GM21515 (cell line): ENCODE data around the gene ADCY7.

Source experiments
- ATAC-seq: cut with Tn5 transposase; IDR thresholded peaks from one replicate; pipeline ENCODE4 v1.9.1; 2021; ENCODE audit not compliant: unreplicated experiment

ADCY7 gene

GRCh38 chr16:50310308-50311133, 44.2 kb downstream of the ADCY7 start:
- ATAC-seq: no peak

GRCh38 chr16:50311134-50311528, 44.8 kb downstream of the ADCY7 start:
- no peak for ATAC-seq

DNA sequence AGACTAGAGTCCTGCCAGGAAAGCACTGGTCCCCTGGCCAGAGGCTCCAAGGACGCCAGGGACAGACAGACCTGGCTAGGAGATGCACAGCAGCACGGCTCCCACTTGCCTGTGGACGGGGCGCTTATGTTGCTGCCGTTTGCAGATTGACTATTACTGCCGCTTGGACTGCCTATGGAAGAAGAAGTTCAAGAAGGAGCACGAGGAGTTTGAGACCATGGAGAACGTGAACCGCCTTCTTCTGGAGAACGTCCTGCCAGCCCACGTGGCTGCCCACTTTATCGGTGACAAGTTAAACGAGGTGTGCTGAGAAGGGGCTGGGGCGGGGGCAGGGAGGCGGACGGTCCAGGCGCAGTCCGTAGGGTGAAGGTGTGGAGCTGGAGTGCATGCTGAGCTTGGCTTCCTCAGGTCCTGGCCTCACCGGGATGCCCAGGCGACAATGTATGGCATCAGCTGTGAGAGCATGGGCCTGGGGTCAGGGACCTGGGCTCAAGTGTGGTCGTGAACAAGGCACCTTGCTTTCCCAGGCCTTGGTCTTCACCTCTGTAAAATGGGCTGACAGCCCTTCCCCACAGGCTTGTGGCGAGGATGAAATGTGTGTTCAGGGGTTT, 45.6 kb downstream of the ADCY7 start:
- no peak for ATAC-seq

GRCh38 chr16:50313596-50314478, 47.5 kb downstream of the ADCY7 start:
- no peak for ATAC-seq

GRCh38 chr16:50314665-50315064, 48.3 kb downstream of the ADCY7 start:
- ATAC-seq: no peak

DNA sequence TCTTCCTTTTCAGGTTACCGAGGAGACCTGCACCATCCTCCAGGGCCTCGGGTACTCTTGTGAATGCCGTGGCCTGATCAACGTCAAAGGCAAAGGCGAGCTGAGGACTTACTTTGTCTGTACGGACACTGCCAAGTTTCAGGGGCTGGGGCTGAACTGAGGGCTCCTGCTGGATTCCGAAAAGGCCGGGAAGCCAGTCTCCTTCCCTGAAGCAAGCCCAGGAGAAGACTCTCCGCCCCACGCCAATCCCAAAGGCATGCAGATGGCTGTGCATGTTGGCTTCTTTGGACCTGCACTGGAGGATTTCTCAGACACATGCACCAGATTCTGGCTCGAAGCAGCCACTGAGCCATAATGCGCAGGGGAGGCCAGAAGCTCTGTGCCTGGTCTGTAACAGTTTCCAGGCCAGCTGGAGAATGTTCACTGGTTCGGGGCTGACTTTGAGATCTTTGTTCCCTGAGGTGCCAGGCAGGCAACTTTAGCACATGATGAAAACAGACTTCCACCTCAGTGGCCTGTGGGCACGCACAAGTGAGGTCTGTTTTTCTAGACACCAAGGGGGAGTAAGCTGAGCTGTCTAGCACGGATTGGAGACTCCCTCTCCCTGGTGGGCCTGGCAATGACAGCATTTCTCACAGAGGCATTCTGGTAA, 49.1 kb downstream of the ADCY7 start:
- ATAC-seq: no peak

DNA sequence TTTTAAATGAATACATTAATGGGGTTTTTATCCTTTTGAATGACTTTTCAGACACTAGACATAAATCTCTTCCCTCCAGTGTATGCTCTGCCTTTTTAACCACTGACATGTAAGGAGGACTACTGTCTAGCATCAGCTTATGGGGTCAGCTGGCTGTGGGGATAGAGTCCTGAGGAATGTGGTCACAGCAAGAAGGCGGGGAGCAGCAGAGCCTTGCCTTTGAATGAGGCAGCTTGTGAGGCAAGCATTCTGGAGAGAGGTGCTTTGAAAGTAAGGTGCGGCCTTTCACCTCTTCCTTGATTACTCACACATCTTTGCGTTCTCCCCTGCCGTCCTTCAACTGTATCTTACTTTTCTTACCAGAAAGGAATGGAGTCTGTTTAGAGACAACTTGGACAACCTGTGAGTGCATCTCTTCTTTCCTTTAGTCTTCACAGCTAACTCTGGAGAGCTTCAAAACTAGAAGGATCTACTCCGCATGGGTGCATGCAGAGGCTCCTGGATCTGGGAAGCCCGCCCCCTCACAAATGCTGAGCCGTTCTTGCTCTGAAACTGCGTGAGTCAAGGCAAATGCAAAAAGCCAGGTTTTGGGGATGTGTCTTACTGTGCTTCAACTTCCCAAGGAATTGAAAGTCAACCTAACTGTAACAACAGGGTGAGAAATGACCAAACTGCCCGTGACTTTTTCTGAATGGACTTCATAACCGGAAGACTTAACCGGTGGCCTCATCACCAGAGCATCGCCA, 49.9 kb downstream of the ADCY7 start:
- ATAC-seq: no peak

GRCh38 chr16:50316848-50317630, 50.7 kb downstream of the ADCY7 start:
- no peak for ATAC-seq

GRCh38 chr16:50318796-50319578, 52.6 kb downstream of the ADCY7 start:
- no peak for ATAC-seq

- no peak for ATAC-seq
Observed at GRCh38 chr16:50320310-50320709, 54.0 kb downstream of the ADCY7 start.

- ATAC-seq: no peak
Observed at GRCh38 chr16:50322333-50322732, 56.0 kb downstream of the ADCY7 start.

DNA sequence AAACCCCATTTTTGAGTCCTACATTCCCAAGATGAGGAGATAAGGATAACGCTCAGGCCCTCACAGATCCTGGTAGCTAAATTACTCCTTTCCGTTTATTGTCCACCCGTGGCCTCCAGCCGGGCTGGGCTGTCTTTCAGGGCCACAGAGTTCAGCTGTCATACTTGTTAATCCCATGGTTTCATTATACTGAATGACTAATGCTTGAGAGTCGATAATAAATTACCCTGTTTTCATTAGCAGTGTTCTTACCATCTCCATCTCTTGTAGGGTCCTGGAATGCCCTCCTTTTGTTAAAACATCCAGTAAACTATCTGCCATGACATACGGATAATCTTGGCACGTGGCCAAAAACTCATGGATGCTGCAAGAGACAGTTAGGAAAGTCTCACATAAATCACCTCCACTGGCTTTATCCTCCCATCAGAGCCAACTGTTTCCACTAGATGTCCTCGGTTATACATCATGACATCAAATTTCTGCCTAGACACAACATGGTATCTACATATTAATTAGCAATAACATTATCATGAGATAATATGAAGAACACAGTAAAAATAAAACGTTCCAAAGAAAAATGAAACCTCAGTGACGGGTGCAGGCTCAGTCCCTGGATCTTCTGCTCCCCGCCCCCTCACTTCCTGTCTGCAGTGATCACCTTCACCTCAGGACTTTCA, 57.1 kb downstream of the ADCY7 start:
- no peak for ATAC-seq

DNA sequence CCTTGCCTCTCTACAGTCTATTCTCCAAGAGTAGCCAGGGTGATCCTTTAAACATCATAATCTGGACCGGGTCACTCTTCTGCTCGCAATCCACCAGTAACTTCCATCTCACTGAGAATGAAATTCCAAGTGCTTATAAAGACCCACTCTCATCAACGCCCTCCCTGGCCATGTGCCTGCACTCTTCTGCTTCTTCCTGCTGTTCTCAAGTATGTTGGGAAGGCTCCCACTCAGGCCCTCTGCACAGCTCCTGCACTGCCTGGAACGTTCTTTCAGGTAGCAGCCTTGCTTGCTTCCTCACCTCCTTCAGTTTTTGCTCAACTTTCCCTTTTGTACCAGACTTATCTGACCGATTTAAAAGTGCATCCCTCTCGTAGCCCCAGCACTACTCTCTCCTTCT, 58.0 kb downstream of the ADCY7 start:
- no peak for ATAC-seq

GRCh38 chr16:50326264-50326663, 59.9 kb downstream of the ADCY7 start:
- ATAC-seq: no peak

- ATAC-seq: no peak
Observed at GRCh38 chr16:50326835-50327465, 60.6 kb downstream of the ADCY7 start.

DNA sequence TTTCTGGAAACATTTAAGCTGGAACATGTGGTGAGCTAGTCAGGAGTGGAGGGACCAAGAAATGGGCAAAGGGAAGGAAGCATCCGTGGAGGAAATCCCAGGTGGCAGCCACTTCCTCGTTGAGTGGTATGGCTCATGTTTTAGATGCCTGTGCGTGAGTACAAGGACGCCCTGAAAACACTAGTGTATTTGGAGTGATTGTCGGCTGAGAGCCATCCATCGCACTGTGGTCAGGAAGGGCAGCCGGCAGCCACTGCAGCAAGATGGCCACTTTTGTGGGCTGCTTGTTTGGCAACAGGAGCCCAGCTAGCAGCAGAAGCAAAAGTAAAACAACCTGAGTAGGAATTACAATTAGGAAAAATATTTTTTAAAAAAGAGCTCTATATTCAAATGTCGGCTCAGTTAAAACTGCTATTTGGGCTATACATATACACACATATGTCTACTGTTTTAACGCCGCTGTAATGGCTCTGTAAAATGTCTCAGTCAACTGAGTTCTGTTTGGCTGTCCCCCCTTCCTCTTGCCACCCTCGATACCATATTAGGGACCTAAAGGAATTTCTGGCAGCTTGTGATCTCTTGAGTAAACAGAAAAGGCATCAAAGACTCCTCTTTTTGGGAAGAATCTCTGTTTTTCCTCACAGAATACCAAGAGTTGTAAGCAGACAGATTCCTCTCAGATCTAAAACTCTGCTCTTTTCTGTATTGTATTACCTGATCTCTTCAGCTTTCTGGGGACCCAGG, 63.3 kb downstream of the ADCY7 start:
- ATAC-seq: no peak

GRCh38 chr16:50331570-50331969, 65.2 kb downstream of the ADCY7 start:
- no peak for ATAC-seq
